BLaER1 (cell line): ENCODE data around the gene FOXP1.

ENCODE experiments used
- H3K27ac ChIP-seq: shearing (Covaris generic); formaldehyde crosslinking; 2 replicates; pipeline ENCODE4 v1.8.1; 2022
- H3K27me3 ChIP-seq: shearing (Covaris generic); formaldehyde crosslinking; 2 replicates; pipeline ENCODE4 v1.8.1; 2022
- H3K36me3 ChIP-seq: shearing (Covaris generic); formaldehyde crosslinking; 2 replicates; pipeline ENCODE4 v1.8.1; 2022
- H3K4me1 ChIP-seq: shearing (Covaris generic); formaldehyde crosslinking; 2 replicates; pipeline ENCODE4 v1.8.1; 2022
- H3K4me2 ChIP-seq: shearing (Covaris generic); formaldehyde crosslinking; 2 replicates; pipeline ENCODE4 v1.8.1; 2022
- H3K4me3 ChIP-seq: shearing (Covaris generic); formaldehyde crosslinking; 2 replicates; pipeline ENCODE4 v1.8.1; 2022
- H3K9ac ChIP-seq: shearing (Covaris generic); formaldehyde crosslinking; 2 replicates; pipeline ENCODE4 v1.8.1; 2022
- H3K9me3 ChIP-seq: shearing (Covaris generic); formaldehyde crosslinking; 2 replicates; pipeline ENCODE4 v1.8.1; 2022
- H4K20me1 ChIP-seq: shearing (Covaris generic); formaldehyde crosslinking; 2 replicates; pipeline ENCODE4 v1.8.1; 2022
- Cebpa-rat ChIP-seq: shearing (Covaris generic); IDR thresholded peaks from 2 replicates; pipeline ENCODE4 v1.8.1; 2022

The FOXP1 gene

DNA sequence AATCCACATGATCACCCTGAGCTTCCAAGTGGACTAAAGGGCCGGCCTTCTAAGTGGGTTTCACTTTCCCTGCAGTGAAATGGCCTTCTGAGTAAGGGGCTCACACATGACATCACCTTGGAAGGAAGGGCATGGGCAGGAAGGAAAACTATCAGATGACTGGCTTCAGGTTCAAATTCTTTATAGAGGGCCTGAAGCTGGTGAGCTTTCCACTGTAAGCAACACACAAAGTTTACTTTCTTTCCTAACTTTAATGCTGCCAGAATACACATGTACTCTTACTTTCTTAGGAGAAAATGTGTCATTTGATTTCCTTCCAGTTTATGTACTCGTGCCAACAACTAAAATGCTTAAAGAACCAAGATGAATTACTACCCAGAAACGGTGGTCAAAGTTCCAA, 475.6 kb downstream of the FOXP1 start:
- no peak for TF ChIP-seq Cebpa-rat
- H3K4me3 ChIP-seq = no peak overlapping the region
- no peaks in the 10 kb centered on the region for H3K9me3 ChIP-seq
- H3K36me3 ChIP-seq = peaks cover 52% of the 10 kb centered on the region
- no peak overlapping the region for H3K9ac ChIP-seq
- no peak overlapping the region for H3K4me2 ChIP-seq
- H4K20me1 ChIP-seq = peaks cover 23% of the 10 kb centered on the region; the same call in 1 of the 2 replicates
- no peaks in the 10 kb centered on the region for H3K4me1 ChIP-seq
- H3K27ac ChIP-seq = no peak overlapping the region
- H3K27me3 ChIP-seq = no peaks in the 10 kb centered on the region

- H4K20me1 ChIP-seq = peaks cover 43% of the 10 kb centered on the region; the same call in 1 of the 2 replicates
- no peak overlapping the region for H3K27ac ChIP-seq
- H3K4me1 ChIP-seq = no peaks in the 10 kb centered on the region
- no peaks in the 10 kb centered on the region for H3K9me3 ChIP-seq
- no peak overlapping the region for H3K4me2 ChIP-seq
- H3K36me3 ChIP-seq = peaks cover 27% of the 10 kb centered on the region
- no peaks in the 10 kb centered on the region for H3K27me3 ChIP-seq
- no peak overlapping the region for H3K4me3 ChIP-seq
- no peak for TF ChIP-seq Cebpa-rat
- no peak overlapping the region for H3K9ac ChIP-seq
These were observed 478.6 kb downstream of the FOXP1 start for GRCh38 chr3:71104976-71105375.

- Histone ChIP-seq H3K36me3 (peaks cover 23% of the 10 kb centered on the region), H3K4me2 (no peak overlapping the region), H3K9me3 (no peaks in the 10 kb centered on the region), H3K27ac (no peak overlapping the region), H3K27me3 (no peaks in the 10 kb centered on the region), H3K4me3 (no peak overlapping the region), H3K9ac (no peak overlapping the region), H3K4me1 (no peaks in the 10 kb centered on the region), H4K20me1 (peaks cover 45% of the 10 kb centered on the region; the same call in 1 of the 2 replicates)
- no peak for TF ChIP-seq Cebpa-rat
These were observed 479.0 kb downstream of the FOXP1 start for GRCh38 chr3:71104556-71104955.

DNA sequence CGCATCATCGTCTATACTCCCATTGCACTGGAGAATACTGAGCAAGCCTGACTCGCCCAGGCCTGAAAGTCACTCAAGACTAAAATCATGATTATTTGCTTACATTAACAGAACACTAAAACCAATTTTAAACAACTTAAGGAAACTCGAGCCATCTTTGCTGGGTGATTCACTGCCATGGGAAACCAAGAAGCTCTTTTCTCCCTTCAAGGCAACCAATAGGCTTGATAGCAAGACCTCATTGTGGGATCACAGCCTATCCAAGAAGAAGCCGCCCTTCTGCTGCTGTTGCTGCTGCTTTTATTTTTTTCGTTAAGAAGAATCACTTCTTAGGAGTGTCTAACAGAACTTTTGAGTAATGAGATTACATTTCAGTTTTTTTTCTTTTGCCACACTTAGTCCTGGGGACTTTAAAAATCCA, 479.4 kb downstream of the FOXP1 start:
- no peak overlapping the region for H3K4me3 ChIP-seq
- TF ChIP-seq Cebpa-rat = no peak
- H3K4me2 ChIP-seq = no peak overlapping the region
- peaks cover 49% of the 10 kb centered on the region; the same call in 1 of the 2 replicates for H4K20me1 ChIP-seq
- H3K9ac ChIP-seq = no peak overlapping the region
- H3K36me3 ChIP-seq = peaks cover 19% of the 10 kb centered on the region
- H3K27me3 ChIP-seq = no peaks in the 10 kb centered on the region
- no peak overlapping the region for H3K27ac ChIP-seq
- H3K4me1 ChIP-seq = no peaks in the 10 kb centered on the region
- no peaks in the 10 kb centered on the region for H3K9me3 ChIP-seq

GRCh38 chr3:71103430-71103921, 480.1 kb downstream of the FOXP1 start:
- Histone ChIP-seq H3K9me3 (no peaks in the 10 kb centered on the region), H3K27me3 (no peaks in the 10 kb centered on the region), H4K20me1 (peaks cover 51% of the 10 kb centered on the region; the same call in 1 of the 2 replicates), H3K4me2 (no peak overlapping the region), H3K4me3 (no peak overlapping the region), H3K9ac (no peak overlapping the region), H3K27ac (no peak overlapping the region), H3K4me1 (no peaks in the 10 kb centered on the region), H3K36me3 (peaks cover 15% of the 10 kb centered on the region)
- TF ChIP-seq Cebpa-rat = no peak

DNA sequence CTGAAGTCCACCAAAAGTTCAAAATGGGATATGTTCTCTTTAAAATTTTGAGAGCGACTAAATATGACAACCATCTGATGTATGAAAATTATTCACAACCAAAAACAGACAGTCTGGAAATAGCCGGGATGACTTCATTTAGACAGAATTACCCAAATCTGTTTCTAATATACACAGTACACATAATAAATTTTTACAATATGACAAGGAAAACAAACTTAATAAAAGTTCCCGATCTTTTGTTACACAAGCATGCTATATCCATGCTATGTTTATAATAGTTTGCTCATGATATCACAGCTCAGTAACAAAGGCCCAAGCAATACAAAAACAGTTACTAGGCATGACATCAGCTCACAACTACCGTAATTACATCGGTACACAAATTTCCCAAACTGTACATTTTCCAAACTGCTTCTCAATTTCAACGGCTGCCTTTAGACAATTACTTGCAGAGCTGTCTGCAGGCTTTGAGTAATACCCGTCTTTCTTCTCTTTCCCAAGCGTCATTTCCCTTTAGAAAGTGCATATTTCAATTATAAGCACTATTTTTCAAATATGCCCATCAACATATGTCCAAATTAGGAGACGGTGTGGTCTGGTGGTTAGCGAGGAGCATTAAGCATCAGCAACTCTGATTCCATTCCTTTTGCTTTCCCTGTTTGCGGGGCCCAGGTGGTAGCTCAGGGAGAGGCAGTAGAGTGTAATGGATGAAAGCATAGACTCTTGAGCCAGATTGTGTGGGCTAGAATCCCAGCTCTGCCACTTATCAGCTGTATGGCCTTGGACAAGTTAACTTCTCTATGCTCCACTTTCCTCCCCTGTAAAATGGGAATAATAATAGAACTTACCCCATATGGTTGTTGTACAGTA, 481.2 kb downstream of the FOXP1 start:
- Histone ChIP-seq H3K27ac (no peak overlapping the region), H3K9ac (no peak overlapping the region), H3K4me1 (no peaks in the 10 kb centered on the region), H3K4me2 (no peak overlapping the region), H4K20me1 (peaks cover 51% of the 10 kb centered on the region; the same call in 1 of the 2 replicates), H3K9me3 (no peaks in the 10 kb centered on the region), H3K4me3 (no peak overlapping the region), H3K36me3 (peaks cover 8% of the 10 kb centered on the region), H3K27me3 (no peaks in the 10 kb centered on the region)
- TF ChIP-seq Cebpa-rat = no peak

DNA sequence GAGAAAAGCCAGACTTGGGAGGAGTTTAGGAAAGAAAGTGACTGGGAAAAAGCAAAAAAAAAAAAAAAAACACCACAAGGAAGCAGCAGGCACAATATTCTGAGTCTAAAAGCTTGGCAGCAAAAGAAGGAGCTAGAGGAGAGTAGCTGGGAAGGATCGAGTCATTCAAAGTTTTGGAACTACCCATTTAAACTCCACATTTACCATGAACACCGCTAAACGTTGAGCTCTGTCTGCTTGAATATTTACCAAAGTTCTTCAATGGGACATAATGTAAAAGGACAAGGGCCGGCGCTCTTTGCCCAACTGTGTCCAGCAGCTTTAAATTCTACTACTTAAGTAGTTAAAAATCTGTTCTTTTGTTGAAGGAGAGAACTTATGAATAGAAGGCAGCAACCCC, 481.9 kb downstream of the FOXP1 start:
- Histone ChIP-seq H3K9ac (no peak overlapping the region), H3K4me2 (no peak overlapping the region), H3K27ac (no peak overlapping the region)

DNA sequence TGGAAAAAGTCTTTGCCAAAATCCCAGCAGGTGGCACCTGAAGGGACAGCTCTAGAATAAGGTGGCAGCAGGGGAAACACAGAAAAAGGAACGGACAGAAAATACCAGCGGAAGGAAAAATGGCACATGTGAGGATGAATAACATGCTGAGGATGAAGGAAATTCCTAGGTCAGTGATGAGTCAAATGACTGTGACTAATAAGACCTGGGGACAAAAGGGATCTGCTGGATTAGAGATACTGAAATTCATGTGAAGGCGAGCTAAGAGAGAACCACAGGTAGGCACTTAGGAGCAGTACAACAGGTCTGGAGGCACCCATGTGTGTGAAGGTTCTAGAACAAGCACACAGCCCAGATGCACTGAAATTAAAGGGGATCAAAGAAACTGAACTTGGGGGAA, 482.5 kb downstream of the FOXP1 start:
- Histone ChIP-seq H3K4me2 (no peak overlapping the region), H3K4me1 (no peaks in the 10 kb centered on the region), H4K20me1 (peaks cover 46% of the 10 kb centered on the region; the same call in 1 of the 2 replicates), H3K9me3 (no peaks in the 10 kb centered on the region), H3K4me3 (no peak overlapping the region), H3K36me3 (peaks cover 4% of the 10 kb centered on the region), H3K9ac (no peak overlapping the region), H3K27me3 (no peaks in the 10 kb centered on the region), H3K27ac (no peak overlapping the region)
- no peak for TF ChIP-seq Cebpa-rat

More for the DNA sequence above, 481.9 kb downstream of the FOXP1 start:
- peaks cover 5% of the 10 kb centered on the region for H3K36me3 ChIP-seq
- no peaks in the 10 kb centered on the region for H3K27me3 ChIP-seq
- peaks cover 46% of the 10 kb centered on the region; the same call in 1 of the 2 replicates for H4K20me1 ChIP-seq
- H3K4me1 ChIP-seq = no peaks in the 10 kb centered on the region
- no peaks in the 10 kb centered on the region for H3K9me3 ChIP-seq
- TF ChIP-seq Cebpa-rat = no peak
- H3K4me3 ChIP-seq = no peak overlapping the region

DNA sequence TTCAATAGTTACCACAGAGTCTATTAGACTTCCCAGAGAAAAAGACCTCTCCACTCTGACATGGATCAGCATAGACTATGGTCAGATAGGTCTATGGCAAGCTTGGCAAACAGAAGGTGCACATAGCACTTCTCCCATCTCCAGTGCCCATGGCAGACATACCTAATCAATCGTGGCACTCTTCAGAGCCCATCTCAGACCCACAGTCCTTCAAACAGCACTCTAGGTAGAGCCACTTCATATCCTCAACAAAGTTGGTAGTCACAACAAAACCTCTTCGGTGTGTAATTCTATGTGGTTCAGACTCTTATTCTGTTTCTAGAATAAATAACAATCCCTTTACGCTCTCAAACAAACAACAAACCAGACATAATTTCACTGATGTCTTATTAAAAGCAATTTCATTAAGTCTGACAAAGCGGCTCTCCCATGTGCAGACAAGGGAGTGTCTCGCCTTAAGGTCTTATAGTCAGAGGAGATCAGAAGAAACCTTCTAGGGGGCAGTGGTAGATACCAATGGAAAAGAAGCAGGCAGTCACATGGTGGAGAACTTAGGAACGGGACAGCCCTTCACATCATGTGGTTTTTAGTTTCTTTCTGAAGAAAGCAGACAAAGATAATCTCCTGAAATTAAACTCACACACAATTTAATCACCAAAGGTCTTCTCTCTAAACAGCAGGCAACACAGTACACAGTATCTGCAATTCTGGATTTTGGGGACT, 483.4 kb downstream of the FOXP1 start:
- Histone ChIP-seq H3K36me3 (peaks cover 7% of the 10 kb centered on the region), H3K4me2 (no peak overlapping the region), H3K9ac (no peak overlapping the region), H4K20me1 (peaks cover 41% of the 10 kb centered on the region; the same call in 1 of the 2 replicates), H3K4me1 (no peaks in the 10 kb centered on the region), H3K27ac (no peak overlapping the region), H3K27me3 (no peaks in the 10 kb centered on the region), H3K4me3 (no peak overlapping the region), H3K9me3 (no peaks in the 10 kb centered on the region)
- no peak for TF ChIP-seq Cebpa-rat

DNA sequence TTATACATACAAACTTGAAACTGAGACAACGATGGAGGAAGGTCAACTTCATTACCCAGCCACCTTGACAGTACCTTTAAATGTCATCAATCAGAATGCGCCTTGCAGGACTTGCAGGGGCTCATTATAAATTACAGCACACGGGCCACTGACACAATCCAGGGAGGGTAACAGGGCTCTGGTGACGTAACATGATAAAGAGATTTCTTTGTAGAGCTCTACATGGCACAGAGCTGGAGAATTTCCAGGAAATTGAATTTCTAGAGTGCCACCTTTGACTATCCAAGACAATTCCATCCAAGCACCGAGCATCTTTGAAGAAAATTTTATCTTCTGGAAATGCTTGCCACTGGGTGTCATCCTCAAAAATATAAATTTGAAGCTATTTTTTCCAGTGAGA, 486.0 kb downstream of the FOXP1 start:
- Histone ChIP-seq H3K27ac (no peak overlapping the region), H3K27me3 (no peaks in the 10 kb centered on the region), H3K4me3 (no peak overlapping the region), H3K9me3 (no peaks in the 10 kb centered on the region), H3K4me1 (no peaks in the 10 kb centered on the region), H3K4me2 (no peak overlapping the region), H3K36me3 (peaks cover 4% of the 10 kb centered on the region; the same call in 1 of the 2 replicates), H3K9ac (no peak overlapping the region), H4K20me1 (peaks cover 26% of the 10 kb centered on the region; the same call in 1 of the 2 replicates)
- TF ChIP-seq Cebpa-rat = no peak
